HG03469 (cell line): ENCODE measurements around the gene PHPT1.
"Not testable (repeated sequence)": the region's sequence is repeated elsewhere in the genome, so short reads cannot be mapped to it uniquely, and the experiment has no call there.

ENCODE experiments used
- ATAC-seq: cut with Tn5 transposase; IDR thresholded peaks from one replicate; pipeline ENCODE4 v1.9.1; 2021; ENCODE audit warnings: mild to moderate bottlenecking, moderate library complexity, moderate number of reproducible peaks; ENCODE audit not compliant: unreplicated experiment

The PHPT1 gene

DNA sequence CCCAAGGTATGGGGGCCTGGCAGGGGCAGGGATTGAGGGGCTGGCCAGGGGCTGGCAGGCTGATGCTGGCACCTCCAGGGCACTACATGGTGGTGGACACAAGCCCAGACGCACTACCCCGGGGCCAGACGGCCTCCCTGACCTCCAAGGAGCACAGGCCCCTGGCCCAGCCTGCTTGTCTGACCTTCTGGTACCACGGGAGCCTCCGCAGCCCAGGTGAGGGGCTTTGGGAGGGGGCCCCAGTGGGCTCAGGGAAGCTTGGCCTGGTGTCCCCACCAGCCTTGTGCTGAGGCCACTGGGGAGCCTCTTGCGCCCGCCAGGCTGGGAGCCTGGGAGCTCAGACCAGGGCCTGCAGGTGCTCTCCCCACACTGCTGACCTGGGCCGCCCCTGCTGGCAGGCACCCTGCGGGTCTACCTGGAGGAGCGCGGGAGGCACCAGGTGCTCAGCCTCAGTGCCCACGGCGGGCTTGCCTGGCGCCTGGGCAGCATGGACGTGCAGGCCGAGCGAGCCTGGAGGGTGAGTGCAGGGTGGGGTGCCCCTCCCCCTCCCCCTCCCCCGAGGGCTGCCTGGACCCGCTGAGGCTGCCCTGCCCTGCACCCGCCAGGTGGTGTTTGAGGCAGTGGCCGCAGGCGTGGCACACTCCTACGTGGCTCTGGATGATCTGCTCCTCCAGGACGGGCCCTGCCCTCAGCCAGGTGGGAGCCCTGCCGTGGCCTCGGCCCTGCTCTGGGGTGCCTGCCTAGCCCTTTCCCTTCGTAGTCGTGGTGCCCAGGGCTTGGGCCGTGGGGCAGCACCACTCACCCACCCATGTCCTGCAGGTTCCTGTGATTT is 8.6 kb downstream of the PHPT1 start:
- no peak for ATAC-seq

- ATAC-seq = no peak
These were observed 9.2 kb downstream of the PHPT1 start for GRCh38 chr9:136858452-136858843.

DNA sequence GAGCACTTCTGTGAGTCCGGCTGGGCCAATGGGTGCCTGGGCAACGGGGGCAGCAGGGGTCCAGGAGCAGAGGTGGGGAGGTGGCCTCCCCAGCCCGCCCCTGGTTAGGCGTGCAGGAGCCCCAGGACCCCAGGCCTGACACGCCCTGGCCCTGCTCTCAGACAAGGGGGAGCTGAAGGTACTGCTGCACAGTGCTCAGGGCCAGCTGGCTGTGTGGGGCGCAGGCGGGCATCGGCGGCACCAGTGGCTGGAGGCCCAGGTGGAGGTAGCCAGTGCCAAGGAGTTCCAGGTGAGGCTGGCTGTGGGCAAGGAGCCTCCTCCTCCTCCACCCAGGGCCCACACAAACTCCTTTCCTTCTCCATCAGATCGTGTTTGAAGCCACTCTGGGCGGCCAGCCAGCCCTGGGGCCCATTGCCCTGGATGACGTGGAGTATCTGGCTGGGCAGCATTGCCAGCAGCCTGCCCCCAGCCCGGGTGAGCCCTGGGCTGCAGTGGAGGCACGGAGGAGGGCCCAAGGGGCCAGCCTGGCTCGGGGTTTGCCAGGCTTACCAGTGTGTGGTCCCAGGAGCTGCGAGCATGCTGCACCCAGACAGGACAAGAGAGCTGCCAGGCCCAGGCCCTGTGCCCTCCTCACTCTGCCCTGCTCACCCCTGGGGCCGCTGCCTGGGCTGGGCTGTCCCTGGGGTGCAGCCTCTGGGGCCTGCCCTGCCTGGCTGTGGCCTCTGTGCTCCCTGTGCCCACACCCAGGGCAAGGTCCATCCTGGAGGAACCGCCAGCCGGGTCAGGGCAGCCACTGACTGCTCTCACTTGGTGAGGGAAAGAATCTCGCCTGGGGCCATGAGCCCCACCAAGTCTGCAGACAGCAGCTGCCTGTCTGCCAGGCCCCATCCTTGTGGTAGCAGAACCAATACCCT is 9.9 kb downstream of the PHPT1 start:
- ATAC-seq = no peak

- no peak for ATAC-seq
These were observed 11.3 kb downstream of the PHPT1 start for GRCh38 chr9:136860529-136860928.

DNA sequence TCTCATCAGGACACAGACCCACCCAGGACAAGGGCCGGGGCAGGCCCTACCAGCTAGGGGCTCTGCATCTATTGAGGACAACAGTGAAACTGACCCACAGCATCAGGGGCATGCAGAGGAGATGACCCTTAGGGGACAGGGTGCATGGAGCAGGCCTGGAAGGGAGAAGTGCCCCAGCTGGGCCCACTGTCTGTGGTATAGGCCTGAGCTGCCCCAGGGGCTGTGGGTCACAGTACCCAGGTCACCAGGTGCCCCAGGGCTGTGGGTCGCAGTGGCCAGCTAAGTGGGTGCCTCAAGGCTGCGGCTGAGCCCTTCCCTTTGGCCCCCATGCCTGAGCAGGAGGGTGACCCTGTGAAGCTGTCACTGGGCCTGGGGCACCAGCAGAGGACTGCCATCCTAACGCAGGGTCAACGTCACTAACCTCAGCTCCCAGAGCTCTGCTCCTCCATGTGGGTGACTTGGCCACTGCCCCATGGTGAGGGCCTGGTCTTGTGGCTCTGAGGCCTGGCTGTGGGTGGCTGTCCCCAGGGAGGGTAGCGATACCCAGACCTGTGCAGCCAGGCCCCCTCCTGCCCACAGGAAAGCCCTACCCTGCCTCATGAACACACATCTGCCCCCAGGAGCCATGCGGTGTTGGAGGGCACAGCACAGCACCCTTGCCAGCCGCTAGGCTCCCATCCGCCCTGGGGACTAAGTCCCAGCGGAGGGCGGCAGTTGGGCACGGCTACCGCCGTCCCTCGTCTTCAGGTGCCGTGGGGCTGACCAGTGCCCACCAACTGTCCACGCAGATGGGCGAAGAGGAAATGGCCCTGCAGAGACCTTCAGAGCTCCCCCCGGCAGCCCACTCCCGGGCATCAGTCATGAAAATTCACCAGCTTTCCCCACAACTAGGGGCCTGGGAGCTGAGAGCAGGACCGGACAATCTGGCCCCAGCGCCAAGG is 12.0 kb downstream of the PHPT1 start:
- ATAC-seq = no peak

GRCh38 chr9:136861874-136862457 is 12.8 kb downstream of the PHPT1 start:
- ATAC-seq = no peak

GRCh38 chr9:136862849-136863622 is 13.8 kb downstream of the PHPT1 start:
- no peak for ATAC-seq

DNA sequence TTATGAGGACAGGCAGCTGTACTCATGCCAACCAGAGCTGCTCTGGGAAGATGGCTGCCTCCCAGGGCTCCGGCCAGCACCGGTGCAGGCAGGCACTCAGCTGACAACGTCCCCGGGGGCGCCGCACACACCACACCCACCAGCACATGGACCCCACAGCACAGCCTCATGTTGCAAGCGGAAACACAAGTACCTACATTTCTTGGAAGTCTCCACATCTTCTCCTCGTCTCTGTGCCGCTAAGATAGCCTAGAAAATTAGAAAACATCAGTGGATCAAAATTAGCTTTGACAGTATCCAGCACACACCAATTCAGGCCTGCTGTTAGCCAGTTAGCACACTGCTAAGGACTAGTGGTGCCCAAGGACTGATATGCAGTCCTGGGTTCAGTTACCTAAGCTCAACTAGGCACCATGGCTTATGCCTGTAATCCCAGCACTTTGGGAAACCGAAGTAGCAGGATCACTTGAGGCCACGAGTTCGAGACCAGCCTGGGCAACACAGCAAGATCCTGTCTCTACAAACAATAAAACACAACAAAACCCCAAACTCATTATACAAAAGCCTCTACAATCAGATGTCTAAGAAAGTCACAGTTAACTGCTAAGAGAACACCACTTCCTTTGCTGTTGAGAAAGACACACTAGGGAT is 14.5 kb downstream of the PHPT1 start:
- no peak for ATAC-seq

GRCh38 chr9:136865041-136865767 is 16.0 kb downstream of the PHPT1 start:
- no peak for ATAC-seq

DNA sequence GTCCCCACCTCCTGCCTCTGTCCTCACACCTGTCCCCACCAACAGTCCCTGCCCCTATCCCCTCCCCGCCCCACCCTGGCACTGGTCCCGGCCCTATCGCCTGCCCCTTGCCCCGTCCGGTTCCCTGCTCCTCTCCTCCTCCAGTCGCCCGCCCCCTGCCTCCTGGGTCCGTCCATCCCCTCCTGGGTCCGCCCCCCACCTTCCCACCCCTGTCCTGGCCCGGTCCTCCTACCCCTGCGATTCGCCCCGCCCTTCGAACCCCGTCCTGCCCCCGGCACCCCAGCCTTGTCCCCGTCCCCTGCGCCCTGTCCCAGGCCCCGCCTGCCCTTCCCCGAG is 16.5 kb downstream of the PHPT1 start:
- no peak for ATAC-seq

DNA sequence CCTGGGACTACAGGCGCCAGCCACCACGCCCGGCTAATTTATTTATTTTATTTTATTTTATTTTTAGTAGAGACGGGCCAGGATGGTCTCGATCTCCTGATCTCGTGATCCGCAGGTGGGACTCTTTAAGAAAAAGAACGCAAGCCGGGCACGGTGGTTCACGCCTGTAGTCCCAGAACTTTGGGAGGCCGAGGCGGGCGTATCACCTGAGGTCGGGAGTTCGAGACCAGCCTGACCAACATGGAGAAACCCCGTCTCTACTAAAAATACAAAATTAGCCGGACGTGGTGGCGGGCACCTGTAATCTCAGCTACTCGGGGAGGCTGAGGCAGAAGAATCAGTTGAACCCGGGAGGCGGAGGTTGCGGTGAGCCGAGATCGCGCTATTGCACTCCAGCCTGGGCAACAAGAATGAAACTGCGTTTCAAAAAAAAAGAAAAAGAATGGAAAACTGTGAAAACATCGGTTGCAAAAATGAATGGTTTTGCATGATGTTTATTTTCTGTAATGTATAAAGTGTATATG is 17.8 kb downstream of the PHPT1 start:
- not testable (repeated sequence) for ATAC-seq

- no peak for ATAC-seq
These were observed 18.3 kb downstream of the PHPT1 start for GRCh38 chr9:136867480-136867879.

- no peak for ATAC-seq
These were observed 18.7 kb downstream of the PHPT1 start for GRCh38 chr9:136867917-136868316.

GRCh38 chr9:136868644-136869043 is 19.4 kb downstream of the PHPT1 start:
- no peak for ATAC-seq

- not testable (repeated sequence) for ATAC-seq
These were observed 20.4 kb downstream of the PHPT1 start for GRCh38 chr9:136869611-136870010.

GRCh38 chr9:136875155-136875554 is 25.9 kb downstream of the PHPT1 start:
- no peak for ATAC-seq

- no peak for ATAC-seq
These were observed 27.3 kb downstream of the PHPT1 start for GRCh38 chr9:136876476-136876875.

GRCh38 chr9:136880651-136881050 is 31.4 kb downstream of the PHPT1 start:
- ATAC-seq = no peak
